ENCODE results near the gene MORC4.

MORC4 gene

GRCh38 chrX:106952089-106952488, 47.9 kb downstream of the MORC4 start:
- no peaks in the 10 kb centered on the region for H3K27me3 ChIP-seq (ENCODE audit: control insufficient read depth, insufficient read depth, low read length)
- no peaks in the 10 kb centered on the region for H3K36me3 ChIP-seq (ENCODE audit: control insufficient read depth, low read depth, low read length)
- no peak overlapping the region for H3K4me3 ChIP-seq (ENCODE audit: low read length)
- no peak overlapping the region for H3K9ac ChIP-seq (ENCODE audit: low read length)
- no peak overlapping the region for H3K27ac ChIP-seq (ENCODE audit: low read length)
- no peaks in the 10 kb centered on the region for H3K4me1 ChIP-seq (ENCODE audit: control insufficient read depth, low read depth, low read length)
- no peaks in the 10 kb centered on the region for H3K9me3 ChIP-seq (ENCODE audit: control insufficient read depth, low read depth, low read length)

- H3K4me3 ChIP-seq (ENCODE audit: low read length) = no peak overlapping the region
- no peak overlapping the region for H3K27ac ChIP-seq (ENCODE audit: low read length)
- H3K36me3 ChIP-seq (ENCODE audit: control insufficient read depth, low read depth, low read length) = no peaks in the 10 kb centered on the region
- H3K4me1 ChIP-seq (ENCODE audit: control insufficient read depth, low read depth, low read length) = no peaks in the 10 kb centered on the region
- H3K9me3 ChIP-seq (ENCODE audit: control insufficient read depth, low read depth, low read length) = no peaks in the 10 kb centered on the region
- H3K9ac ChIP-seq (ENCODE audit: low read length) = no peak overlapping the region
- H3K27me3 ChIP-seq (ENCODE audit: control insufficient read depth, insufficient read depth, low read length) = no peaks in the 10 kb centered on the region
Observed at GRCh38 chrX:106951230-106951629, 48.8 kb downstream of the MORC4 start.

- no peaks in the 10 kb centered on the region for H3K9me3 ChIP-seq (ENCODE audit: control insufficient read depth, low read depth, low read length)
- no peaks in the 10 kb centered on the region for H3K36me3 ChIP-seq (ENCODE audit: control insufficient read depth, low read depth, low read length)
- no peaks in the 10 kb centered on the region for H3K27me3 ChIP-seq (ENCODE audit: control insufficient read depth, insufficient read depth, low read length)
- no peak overlapping the region for H3K27ac ChIP-seq (ENCODE audit: low read length)
- no peak overlapping the region for H3K4me3 ChIP-seq (ENCODE audit: low read length)
- no peaks in the 10 kb centered on the region for H3K4me1 ChIP-seq (ENCODE audit: control insufficient read depth, low read depth, low read length)
- H3K9ac ChIP-seq (ENCODE audit: low read length) = no peak overlapping the region
Observed at GRCh38 chrX:106950381-106950780, 49.6 kb downstream of the MORC4 start.

- H3K27me3 ChIP-seq (ENCODE audit: control insufficient read depth, insufficient read depth, low read length) = no peaks in the 10 kb centered on the region
- H3K9me3 ChIP-seq (ENCODE audit: control insufficient read depth, low read depth, low read length) = no peaks in the 10 kb centered on the region
Observed at GRCh38 chrX:106949366-106949765, 50.6 kb downstream of the MORC4 start.

GRCh38 chrX:106948641-106949040, 51.4 kb downstream of the MORC4 start:
- H3K27me3 ChIP-seq (ENCODE audit: control insufficient read depth, insufficient read depth, low read length) = no peaks in the 10 kb centered on the region
- no peaks in the 10 kb centered on the region for H3K36me3 ChIP-seq (ENCODE audit: control insufficient read depth, low read depth, low read length)
- H3K27ac ChIP-seq (ENCODE audit: low read length) = no peak overlapping the region
- H3K9me3 ChIP-seq (ENCODE audit: control insufficient read depth, low read depth, low read length) = no peaks in the 10 kb centered on the region
- no peak overlapping the region for H3K4me3 ChIP-seq (ENCODE audit: low read length)
- no peak overlapping the region for H3K9ac ChIP-seq (ENCODE audit: low read length)
- no peaks in the 10 kb centered on the region for H3K4me1 ChIP-seq (ENCODE audit: control insufficient read depth, low read depth, low read length)

More at GRCh38 chrX:106949366-106949765, 50.6 kb downstream of the MORC4 start:
- Histone ChIP-seq H3K36me3 (ENCODE audit: control insufficient read depth, low read depth, low read length) (no peaks in the 10 kb centered on the region), H3K4me3 (ENCODE audit: low read length) (no peak overlapping the region), H3K9ac (ENCODE audit: low read length) (no peak overlapping the region), H3K27ac (ENCODE audit: low read length) (no peak overlapping the region), H3K4me1 (ENCODE audit: control insufficient read depth, low read depth, low read length) (no peaks in the 10 kb centered on the region)

GRCh38 chrX:106946464-106946863, 53.5 kb downstream of the MORC4 start:
- Histone ChIP-seq H3K27me3 (ENCODE audit: control insufficient read depth, insufficient read depth, low read length) (no peaks in the 10 kb centered on the region), H3K9ac (ENCODE audit: low read length) (no peak overlapping the region), H3K9me3 (ENCODE audit: control insufficient read depth, low read depth, low read length) (no peaks in the 10 kb centered on the region), H3K36me3 (ENCODE audit: control insufficient read depth, low read depth, low read length) (no peaks in the 10 kb centered on the region), H3K4me3 (ENCODE audit: low read length) (no peak overlapping the region), H3K4me1 (ENCODE audit: control insufficient read depth, low read depth, low read length) (no peaks in the 10 kb centered on the region), H3K27ac (ENCODE audit: low read length) (no peak overlapping the region)

GRCh38 chrX:106940068-106940467, 59.9 kb downstream of the MORC4 start:
- H3K9ac ChIP-seq (ENCODE audit: low read length) = no peak overlapping the region
- peaks cover 6% of the 10 kb centered on the region for H3K36me3 ChIP-seq (ENCODE audit: control insufficient read depth, low read depth, low read length)
- H3K4me3 ChIP-seq (ENCODE audit: low read length) = no peak overlapping the region
- no peak overlapping the region for H3K27ac ChIP-seq (ENCODE audit: low read length)
- H3K27me3 ChIP-seq (ENCODE audit: control insufficient read depth, insufficient read depth, low read length) = no peaks in the 10 kb centered on the region
- no peaks in the 10 kb centered on the region for H3K9me3 ChIP-seq (ENCODE audit: control insufficient read depth, low read depth, low read length)
- H3K4me1 ChIP-seq (ENCODE audit: control insufficient read depth, low read depth, low read length) = no peaks in the 10 kb centered on the region

GRCh38 chrX:106939566-106939965, 60.4 kb downstream of the MORC4 start:
- peaks cover 6% of the 10 kb centered on the region for H3K36me3 ChIP-seq (ENCODE audit: control insufficient read depth, low read depth, low read length)
- no peaks in the 10 kb centered on the region for H3K27me3 ChIP-seq (ENCODE audit: control insufficient read depth, insufficient read depth, low read length)
- no peak overlapping the region for H3K4me3 ChIP-seq (ENCODE audit: low read length)
- H3K27ac ChIP-seq (ENCODE audit: low read length) = no peak overlapping the region
- no peaks in the 10 kb centered on the region for H3K9me3 ChIP-seq (ENCODE audit: control insufficient read depth, low read depth, low read length)
- H3K4me1 ChIP-seq (ENCODE audit: control insufficient read depth, low read depth, low read length) = no peaks in the 10 kb centered on the region
- H3K9ac ChIP-seq (ENCODE audit: low read length) = no peak overlapping the region

- H3K36me3 ChIP-seq (ENCODE audit: control insufficient read depth, low read depth, low read length) = peaks cover 5% of the 10 kb centered on the region
- H3K9ac ChIP-seq (ENCODE audit: low read length) = no peak overlapping the region
- H3K9me3 ChIP-seq (ENCODE audit: control insufficient read depth, low read depth, low read length) = no peaks in the 10 kb centered on the region
- no peaks in the 10 kb centered on the region for H3K27me3 ChIP-seq (ENCODE audit: control insufficient read depth, insufficient read depth, low read length)
- no peak overlapping the region for H3K4me3 ChIP-seq (ENCODE audit: low read length)
- no peaks in the 10 kb centered on the region for H3K4me1 ChIP-seq (ENCODE audit: control insufficient read depth, low read depth, low read length)
- H3K27ac ChIP-seq (ENCODE audit: low read length) = no peak overlapping the region
Observed at GRCh38 chrX:106936246-106936645, 63.8 kb downstream of the MORC4 start.

- Histone ChIP-seq H3K27me3 (ENCODE audit: control insufficient read depth, insufficient read depth, low read length) (no peaks in the 10 kb centered on the region), H3K4me1 (ENCODE audit: control insufficient read depth, low read depth, low read length) (no peaks in the 10 kb centered on the region), H3K4me3 (ENCODE audit: low read length) (no peak overlapping the region), H3K9me3 (ENCODE audit: control insufficient read depth, low read depth, low read length) (no peaks in the 10 kb centered on the region), H3K9ac (ENCODE audit: low read length) (no peak overlapping the region), H3K36me3 (ENCODE audit: control insufficient read depth, low read depth, low read length) (no peaks in the 10 kb centered on the region), H3K27ac (ENCODE audit: low read length) (no peak overlapping the region)
Observed at GRCh38 chrX:106935175-106935574, 64.8 kb downstream of the MORC4 start.

- no peaks in the 10 kb centered on the region for H3K4me1 ChIP-seq (ENCODE audit: control insufficient read depth, low read depth, low read length)
- H3K27me3 ChIP-seq (ENCODE audit: control insufficient read depth, insufficient read depth, low read length) = no peaks in the 10 kb centered on the region
- H3K4me3 ChIP-seq (ENCODE audit: low read length) = no peak overlapping the region
- H3K9ac ChIP-seq (ENCODE audit: low read length) = no peak overlapping the region
- H3K9me3 ChIP-seq (ENCODE audit: control insufficient read depth, low read depth, low read length) = no peaks in the 10 kb centered on the region
- no peaks in the 10 kb centered on the region for H3K36me3 ChIP-seq (ENCODE audit: control insufficient read depth, low read depth, low read length)
- no peak overlapping the region for H3K27ac ChIP-seq (ENCODE audit: low read length)
Observed at GRCh38 chrX:106933538-106933961, 66.5 kb downstream of the MORC4 start.

- no peak overlapping the region for H3K27ac ChIP-seq (ENCODE audit: low read length)
- H3K27me3 ChIP-seq (ENCODE audit: control insufficient read depth, insufficient read depth, low read length) = no peaks in the 10 kb centered on the region
- no peaks in the 10 kb centered on the region for H3K36me3 ChIP-seq (ENCODE audit: control insufficient read depth, low read depth, low read length)
- H3K4me1 ChIP-seq (ENCODE audit: control insufficient read depth, low read depth, low read length) = no peaks in the 10 kb centered on the region
- H3K4me3 ChIP-seq (ENCODE audit: low read length) = no peak overlapping the region
- H3K9me3 ChIP-seq (ENCODE audit: control insufficient read depth, low read depth, low read length) = no peaks in the 10 kb centered on the region
- H3K9ac ChIP-seq (ENCODE audit: low read length) = no peak overlapping the region
Observed at GRCh38 chrX:106932960-106933537, 67.0 kb downstream of the MORC4 start.
